EH (cell line): ENCODE results near the gene TSPEAR.

Experiments
- DNase-seq: peaks from one replicate; pipeline ENCODE4 v3.0.0-alpha.2; 2015; ENCODE audit warnings: low read depth

TSPEAR gene

GRCh38 chr21:44502171-44502958, 209.0 kb downstream of the TSPEAR start:
- DNase-seq = no peak

- no peak for DNase-seq
Observed at GRCh38 chr21:44500111-44500510, 211.3 kb downstream of the TSPEAR start.

- no peak for DNase-seq
Observed at GRCh38 chr21:44499631-44500030, 211.7 kb downstream of the TSPEAR start.

GRCh38 chr21:44499211-44499560, 212.2 kb downstream of the TSPEAR start:
- DNase-seq = no peak

GRCh38 chr21:44498280-44499210, 212.8 kb downstream of the TSPEAR start:
- DNase-seq = no peak

GRCh38 chr21:44497703-44498126, 213.7 kb downstream of the TSPEAR start:
- DNase-seq = no peak

- DNase-seq = no peak
Observed at GRCh38 chr21:44496564-44497550, 214.5 kb downstream of the TSPEAR start.

GRCh38 chr21:44495611-44496563, 215.5 kb downstream of the TSPEAR start:
- DNase-seq = no peak

- DNase-seq = no peak
Observed at GRCh38 chr21:44494956-44495355, 216.4 kb downstream of the TSPEAR start.

- no peak for DNase-seq
Observed at GRCh38 chr21:44494418-44494817, 217.0 kb downstream of the TSPEAR start.

- no peak for DNase-seq
Observed at GRCh38 chr21:44492567-44493385, 218.6 kb downstream of the TSPEAR start.

- DNase-seq = no peak
Observed at GRCh38 chr21:44490816-44491215, 220.6 kb downstream of the TSPEAR start.

GRCh38 chr21:44490405-44490804, 221.0 kb downstream of the TSPEAR start:
- DNase-seq = no peak

GRCh38 chr21:44489962-44490361, 221.4 kb downstream of the TSPEAR start:
- DNase-seq = no peak

GRCh38 chr21:44487831-44488230, 223.5 kb downstream of the TSPEAR start:
- peak; percentile 5 for DNase-seq

- no peak for DNase-seq
Observed at GRCh38 chr21:44486302-44486701, 225.1 kb downstream of the TSPEAR start.

- DNase-seq = no peak
Observed at GRCh38 chr21:44485796-44486195, 225.6 kb downstream of the TSPEAR start.

GRCh38 chr21:44485254-44485793, 226.0 kb downstream of the TSPEAR start:
- DNase-seq = no peak

- no peak for DNase-seq
Observed at GRCh38 chr21:44484498-44485253, 226.7 kb downstream of the TSPEAR start.
